ENCODE measurements around the gene CST9. TPM values are rescaled to one million over a fixed set of nuclear protein-coding genes. Genes with fewer than 3 reads are reported as not detected.

Gene CST9, protein sequence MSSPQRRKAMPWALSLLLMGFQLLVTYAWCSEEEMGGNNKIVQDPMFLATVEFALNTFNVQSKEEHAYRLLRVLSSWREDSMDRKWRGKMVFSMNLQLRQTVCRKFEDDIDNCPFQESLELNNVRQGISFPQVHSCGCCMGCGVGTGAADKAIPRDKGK
- not detected for total RNA-seq
- long read RNA-seq: 0 reads

DNA sequence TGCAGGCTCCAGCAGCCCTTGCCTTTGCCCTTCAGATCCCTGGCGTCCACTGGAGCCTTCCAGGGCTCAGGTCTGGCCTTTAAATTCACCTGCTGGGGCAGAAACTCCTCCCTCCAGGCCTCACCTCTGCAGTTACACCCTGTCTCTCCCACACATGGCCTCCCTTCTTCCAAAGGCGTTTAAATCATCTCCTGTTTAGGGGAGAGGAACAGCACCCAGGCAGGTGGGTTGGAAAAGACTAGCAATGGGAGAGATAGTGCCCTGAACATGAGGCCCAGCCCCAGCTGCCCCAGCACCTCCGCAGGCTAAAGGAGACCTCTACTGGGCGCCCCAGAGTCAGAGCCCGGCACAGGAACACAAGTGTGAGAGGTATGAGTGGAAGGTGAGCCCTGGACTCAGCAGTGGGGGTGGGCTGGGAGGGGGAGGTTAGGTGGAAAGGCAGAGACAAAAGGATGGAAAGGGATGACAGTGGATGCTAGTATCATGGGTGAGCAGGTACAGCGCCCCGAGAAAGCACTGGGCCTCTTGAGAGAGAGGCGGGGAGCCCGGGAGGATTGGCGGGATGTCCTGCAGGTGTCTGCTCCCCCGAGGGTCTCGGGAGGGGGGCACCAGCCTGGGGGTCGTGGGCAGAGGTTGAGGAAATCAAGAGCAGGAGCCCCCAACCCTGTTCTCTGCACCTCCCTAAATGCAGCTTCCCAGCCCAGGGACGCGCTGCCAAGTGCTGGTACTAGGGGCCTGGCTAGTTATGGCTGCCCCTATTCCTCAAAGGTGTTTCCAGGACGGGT, at the start of gene CST9:
CST9 (minus strand) TSS at position 51 of the 785 bp plus-strand sequence. CDS start 53 bp downstream, outside the sequence.
- no peak for ATAC-seq
- intact Hi-C loops (cut with DNase I): loop anchor here in 1 of 2 donors (10.0 kb wide), 1 partner anchor 161 kb away; no protein-coding TSS in a partner anchor

DNA sequence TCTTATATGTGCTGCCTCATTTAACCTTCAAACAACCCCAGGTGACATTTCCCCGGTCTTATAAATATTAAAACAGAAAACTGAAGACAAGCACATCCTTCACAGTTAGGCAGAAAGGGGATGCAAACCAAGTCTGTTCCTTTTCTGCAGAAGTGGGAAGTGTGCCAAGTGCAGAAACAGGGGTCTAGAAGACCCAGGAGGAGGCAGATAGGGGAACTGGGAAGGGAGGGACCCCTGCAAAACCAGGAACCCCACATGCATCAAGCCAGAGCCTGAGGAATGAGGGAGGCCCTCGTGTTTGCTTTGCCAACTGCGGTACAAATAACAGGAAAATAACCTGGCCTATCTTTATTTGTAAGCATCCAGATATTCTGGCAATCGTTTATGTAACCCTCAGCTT, 49.0 kb upstream of the CST9 start:
- intact Hi-C loops (cut with DNase I): no loop called here
- no peak for ATAC-seq
- no peak for DNase-seq

More for the DNA sequence above, at the start of gene CST9:
- DNase-seq: no peak

DNA sequence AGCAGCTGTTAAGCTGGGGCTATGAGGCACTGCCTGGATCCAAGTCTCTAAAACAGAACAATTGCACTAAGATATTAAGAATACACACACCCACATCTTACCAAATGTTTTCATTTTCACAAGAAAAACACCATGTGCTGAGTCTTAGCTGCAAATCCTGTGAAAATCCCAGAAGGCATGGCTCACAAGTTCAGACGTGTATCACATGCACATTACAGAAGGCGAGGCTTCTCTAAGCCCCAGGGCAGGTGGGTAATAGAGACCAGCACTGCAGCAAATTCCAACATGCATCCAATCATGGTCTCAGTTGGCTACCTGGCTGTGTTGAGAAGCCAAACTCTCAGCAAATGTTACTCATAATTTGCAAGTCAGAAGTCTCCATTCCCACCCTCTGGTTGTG, 48.3 kb upstream of the CST9 start:
- no peak for DNase-seq
- ATAC-seq: no peak
- intact Hi-C loops (cut with DNase I): no loop called here

DNA sequence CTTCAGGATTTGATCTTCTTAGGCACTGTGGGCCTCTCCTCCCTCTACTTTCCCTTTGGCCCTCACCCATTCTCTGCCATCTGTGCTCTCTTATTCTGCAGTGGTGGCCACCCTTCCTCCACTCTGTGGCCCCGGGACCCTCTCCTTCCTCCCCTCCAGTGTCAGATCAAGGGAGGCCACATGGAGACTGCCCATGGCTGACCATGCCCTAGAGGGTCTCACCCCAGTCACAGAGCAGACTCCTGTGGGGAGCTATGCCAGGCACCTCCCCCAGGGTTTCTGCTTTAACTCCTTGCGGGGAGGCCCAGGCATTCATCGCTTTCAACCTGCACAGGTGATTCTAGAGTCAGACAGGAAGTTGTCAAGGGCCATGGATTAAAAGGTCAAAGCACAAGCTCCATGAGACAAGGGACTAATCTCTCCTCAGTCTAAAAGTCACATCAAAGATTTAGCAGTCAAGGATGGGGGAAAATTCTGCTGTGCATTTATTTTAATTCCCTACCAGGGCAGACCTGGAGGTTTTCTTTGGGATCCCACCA, 47.8 kb upstream of the CST9 start:
- DNase-seq: no peak
- no peak for ATAC-seq
- intact Hi-C loops (cut with DNase I): no loop called here

DNA sequence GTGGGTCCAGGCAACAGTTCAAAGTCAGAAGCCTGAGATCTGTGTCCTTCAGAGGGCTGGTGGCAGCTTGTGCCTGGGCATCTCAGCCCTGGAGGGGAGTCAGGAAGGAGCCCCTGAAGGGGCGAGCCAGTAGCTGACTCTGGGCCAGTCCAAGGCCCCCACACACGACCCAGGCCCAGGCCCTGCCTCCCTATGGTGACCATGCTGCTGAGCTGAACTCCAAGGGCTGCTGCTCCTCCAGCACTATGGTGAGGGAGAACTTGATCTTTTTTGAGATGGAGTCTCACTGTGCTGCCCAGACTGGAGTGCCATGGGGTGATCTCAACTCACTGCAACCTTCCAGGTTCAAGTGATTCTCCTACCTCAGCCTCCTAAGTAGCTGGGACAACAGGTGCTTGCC, 47.2 kb upstream of the CST9 start:
- intact Hi-C loops (cut with DNase I): no loop called here
- DNase-seq (no peak), ATAC-seq (no peak)

DNA sequence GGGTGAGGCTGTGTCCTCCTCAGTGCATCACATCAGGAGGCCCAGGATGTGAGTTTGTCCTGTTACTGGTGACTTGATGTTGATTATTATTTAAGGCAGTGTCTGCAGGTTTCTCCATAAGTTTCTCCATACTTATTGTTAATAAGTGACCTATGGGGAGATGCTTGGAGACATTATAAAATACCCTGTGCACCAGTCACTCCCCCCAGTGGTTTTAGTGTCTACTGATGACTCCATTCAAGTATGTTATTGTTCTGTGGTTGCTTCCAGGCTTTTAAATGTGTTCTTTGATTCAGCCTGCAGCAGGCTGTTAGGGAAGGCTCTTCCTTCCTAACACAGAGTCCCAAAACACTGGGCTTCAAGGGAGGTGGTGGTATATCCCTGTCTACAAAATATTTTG, 46.7 kb upstream of the CST9 start:
- DNase-seq: no peak
- intact Hi-C loops (cut with DNase I): no loop called here
- no peak for ATAC-seq

- intact Hi-C loops (cut with DNase I): no loop called here
- DNase-seq (no peak), ATAC-seq (no peak)
Measured at GRCh38 chr20:23651117-23651516, 45.4 kb upstream of the CST9 start.

GRCh38 chr20:23649830-23650417, 44.2 kb upstream of the CST9 start:
- no peak for DNase-seq
- intact Hi-C loops (cut with DNase I): no loop called here
- ATAC-seq: no peak

DNA sequence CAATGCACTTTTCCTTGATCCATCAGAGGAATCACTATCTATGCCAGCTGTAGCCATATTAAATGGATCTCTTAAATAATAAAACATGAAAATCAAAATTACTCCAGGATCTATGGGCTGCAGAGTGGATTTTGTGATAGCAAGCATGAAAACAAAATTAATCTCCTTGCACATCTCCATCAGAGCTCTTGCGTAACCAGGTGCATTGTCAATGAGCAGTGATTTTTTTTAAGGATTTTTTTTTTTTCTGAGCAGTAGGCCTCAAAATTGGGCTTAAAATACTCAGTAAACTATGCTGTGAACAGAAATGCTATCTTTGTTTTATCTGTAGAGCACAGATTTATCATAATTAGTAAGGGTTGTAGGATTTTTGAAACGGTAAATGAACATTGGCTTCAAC, 43.5 kb upstream of the CST9 start:
- no peak for DNase-seq
- ATAC-seq: no peak
- intact Hi-C loops (cut with DNase I): no loop called here

- intact Hi-C loops (cut with DNase I): no loop called here
Measured at GRCh38 chr20:23647346-23647745, 41.6 kb upstream of the CST9 start.

DNA sequence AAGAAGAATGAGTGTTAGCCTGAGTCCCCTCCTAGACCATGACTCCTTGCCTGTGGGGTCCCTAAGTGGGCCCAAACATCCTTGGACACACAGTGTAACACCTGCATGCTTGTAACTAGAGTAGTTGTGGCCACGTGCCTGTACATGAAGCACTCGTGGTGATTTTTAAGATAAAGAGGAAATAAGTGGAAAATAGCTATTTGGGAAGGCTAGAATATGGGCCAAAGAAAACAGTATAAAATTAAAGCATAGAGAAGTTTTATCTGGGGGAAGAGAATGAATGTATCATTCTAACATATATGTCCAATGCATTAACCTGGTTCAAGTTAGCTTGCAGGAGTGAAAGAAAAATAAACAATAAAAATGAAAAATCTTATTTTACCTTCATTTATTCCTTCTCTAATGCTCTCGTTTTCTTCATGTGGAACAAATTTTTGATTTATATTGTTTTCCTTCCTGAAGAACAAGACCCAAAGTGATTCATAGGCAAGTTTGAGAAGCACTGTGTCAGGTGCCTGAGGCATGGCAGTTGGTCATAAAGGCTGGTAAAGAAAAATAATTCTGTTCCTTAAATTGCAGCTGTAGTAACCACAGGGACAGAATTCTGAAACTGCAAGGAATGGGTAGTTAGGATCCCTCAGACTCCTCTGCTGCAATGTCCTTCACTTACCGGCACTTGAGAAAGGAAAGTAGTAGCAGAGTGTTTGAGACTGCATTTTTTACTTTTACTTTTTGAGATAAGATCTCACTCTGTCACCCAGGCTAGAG, 40.6 kb upstream of the CST9 start:
- DNase-seq: no peak
- ATAC-seq: no peak
- intact Hi-C loops (cut with DNase I): no loop called here

More at GRCh38 chr20:23647346-23647745, 41.6 kb upstream of the CST9 start:
- ATAC-seq (no peak), DNase-seq (no peak)

DNA sequence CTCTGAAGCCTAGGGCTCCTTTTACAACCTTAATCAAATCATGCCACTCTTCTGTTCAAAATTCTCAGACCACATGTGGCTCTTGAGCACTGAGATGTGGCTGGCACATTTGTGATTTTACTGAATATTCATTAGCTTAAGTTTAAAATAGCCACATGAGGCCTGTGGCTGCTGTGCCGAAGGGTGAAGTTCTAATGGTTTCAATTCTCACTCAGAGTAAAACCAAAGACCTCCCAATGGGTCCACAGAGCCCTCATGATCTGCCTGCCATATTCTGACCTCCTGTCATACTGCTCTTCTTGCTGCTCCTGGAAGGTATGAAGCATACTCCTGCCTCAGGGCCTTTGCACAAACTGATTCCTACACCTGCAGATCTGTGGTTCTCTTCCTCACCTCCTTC, 39.9 kb upstream of the CST9 start:
- intact Hi-C loops (cut with DNase I): no loop called here
- ATAC-seq (no peak), DNase-seq (no peak)

GRCh38 chr20:23644164-23644563, 38.4 kb upstream of the CST9 start:
- ATAC-seq (no peak), DNase-seq (no peak)
- intact Hi-C loops (cut with DNase I): no loop called here

GRCh38 chr20:23643659-23644058, 37.9 kb upstream of the CST9 start:
- DNase-seq (no peak), ATAC-seq (no peak)
- intact Hi-C loops (cut with DNase I): no loop called here

- DNase-seq: no peak
- intact Hi-C loops (cut with DNase I): no loop called here
- peak; percentile 3 to 27 for ATAC-seq
Measured at GRCh38 chr20:23641936-23642751, 36.4 kb upstream of the CST9 start.

GRCh38 chr20:23640671-23641667, 35.3 kb upstream of the CST9 start:
- DNase-seq (no peak), ATAC-seq (no peak)
- intact Hi-C loops (cut with DNase I): no loop called here

DNA sequence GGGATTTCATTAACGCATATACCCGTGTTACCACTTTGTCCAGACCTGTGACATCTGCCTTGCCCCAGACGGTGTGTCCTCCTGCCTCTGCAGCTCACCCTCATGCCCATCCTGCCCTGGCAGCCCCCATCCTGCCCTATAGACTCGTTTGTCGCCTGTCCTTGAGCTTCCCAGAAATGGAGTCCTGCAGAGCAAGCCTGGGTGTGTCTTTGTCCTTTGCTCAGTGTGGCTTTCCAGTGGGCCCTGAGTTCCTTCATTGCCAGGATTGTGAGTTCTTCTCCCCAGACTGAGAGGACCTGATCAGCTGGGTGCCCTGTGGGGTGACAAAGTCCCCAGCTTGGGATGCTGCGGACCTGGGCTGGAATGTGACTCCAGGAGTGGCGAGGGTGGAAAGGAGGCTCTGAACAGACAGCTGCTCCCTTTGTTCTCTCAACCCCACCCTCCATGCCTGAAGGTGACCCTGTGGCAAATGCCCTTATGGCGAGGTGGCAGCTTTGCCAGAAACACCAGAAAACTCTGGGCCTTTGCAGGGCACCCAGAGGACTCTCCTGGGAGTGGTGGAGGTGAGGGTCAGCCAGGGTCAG, 34.4 kb upstream of the CST9 start:
- no peak for ATAC-seq
- no peak for DNase-seq
- intact Hi-C loops (cut with DNase I): no loop called here

Measured in left cardiac atrium (tissue), 4 donors.